ENCODE measurements around the gene SUMF2.
"Not testable (repeated sequence)": the region's sequence is repeated elsewhere in the genome, so short reads cannot be mapped to it uniquely, and the experiment has no call there.

Gene SUMF2

GRCh38 chr7:56107954-56108258, 43.8 kb downstream of the SUMF2 start:
- no peak for DNase-seq

GRCh38 chr7:56110611-56111010, 46.5 kb downstream of the SUMF2 start:
- no peak for DNase-seq

- DNase-seq: not testable (repeated sequence)
These were observed 48.2 kb downstream of the SUMF2 start for GRCh38 chr7:56112244-56112643.

- DNase-seq: no peak
These were observed 51.9 kb downstream of the SUMF2 start, which contains the start of gene NUPR2 for GRCh38 chr7:56115852-56116538. NUPR2 (minus strand) TSS chr7:56116417; CDS start chr7:56116314, 103 bp downstream.

- DNase-seq: no peak
These were observed 57.4 kb downstream of the SUMF2 start for GRCh38 chr7:56121440-56121839.

- no peak for DNase-seq
These were observed 60.9 kb downstream of the SUMF2 start for GRCh38 chr7:56124981-56125380.

GRCh38 chr7:56125831-56126230, 61.7 kb downstream of the SUMF2 start:
- no peak for DNase-seq

- DNase-seq: no peak
These were observed 63.3 kb downstream of the SUMF2 start for GRCh38 chr7:56127241-56127975.
